GM21737 (cell line): ENCODE data around the gene PRR12.
"Not testable (repeated sequence)": the region's sequence is repeated elsewhere in the genome, so short reads cannot be mapped to it uniquely, and the experiment has no call there.

Experiments
- ATAC-seq: cut with Tn5 transposase; IDR thresholded peaks from one replicate; pipeline ENCODE4 v1.9.1; 2021; ENCODE audit warnings: mild to moderate bottlenecking, moderate library complexity; ENCODE audit not compliant: unreplicated experiment

The PRR12 gene

GRCh38 chr19:49615861-49616260 is 24.9 kb downstream of the PRR12 start:
- no peak for ATAC-seq

- ATAC-seq, result no peak
Observed at GRCh38 chr19:49616532-49616931, 25.6 kb downstream of the PRR12 start.

GRCh38 chr19:49616945-49617344 is 26.0 kb downstream of the PRR12 start:
- ATAC-seq, result no peak

GRCh38 chr19:49617860-49618259 is 26.9 kb downstream of the PRR12 start:
- ATAC-seq, result not testable (repeated sequence)

GRCh38 chr19:49624967-49625910 is 34.3 kb downstream of the PRR12 start:
- ATAC-seq, result no peak

GRCh38 chr19:49626226-49626625 is 35.2 kb downstream of the PRR12 start:
- ATAC-seq, result no peak

- ATAC-seq, result no peak
Observed at GRCh38 chr19:49629659-49630058, 38.7 kb downstream of the PRR12 start.

- no peak for ATAC-seq
Observed at GRCh38 chr19:49631014-49631588, 40.1 kb downstream of the PRR12 start.

- ATAC-seq, result no peak
Observed at GRCh38 chr19:49631610-49632192, 40.7 kb downstream of the PRR12 start.

GRCh38 chr19:49632576-49632975 is 41.6 kb downstream of the PRR12 start:
- ATAC-seq, result no peak

- ATAC-seq, result not testable (repeated sequence)
Observed at GRCh38 chr19:49633273-49633672, 42.3 kb downstream of the PRR12 start.

- ATAC-seq, result no peak
Observed at GRCh38 chr19:49635530-49636232, 44.7 kb downstream of the PRR12 start.

- ATAC-seq, result no peak
Observed at GRCh38 chr19:49636233-49636932, 45.4 kb downstream of the PRR12 start.

GRCh38 chr19:49637821-49638738 is 47.1 kb downstream of the PRR12 start:
- no peak for ATAC-seq

- ATAC-seq, result no peak
Observed at GRCh38 chr19:49639401-49640112, 48.6 kb downstream of the PRR12 start.

- peak; percentile 54 for ATAC-seq
Observed at GRCh38 chr19:49640113-49640898, 49.3 kb downstream of the PRR12 start, which contains the start of gene RRAS. Gene RRAS (minus strand): TSS chr19:49640143. CDS start chr19:49640098, 45 bp downstream.

GRCh38 chr19:49641688-49642491 is 50.9 kb downstream of the PRR12 start, which contains the start of gene SCAF1:
Gene SCAF1 (plus strand): TSS chr19:49642209. CDS start chr19:49645027, 2,818 bp downstream.
- ATAC-seq, result peak; percentile 64
